GM21619 (cell line): ENCODE results near the gene YES1.
"Not testable (repeated sequence)": the region's sequence is repeated elsewhere in the genome, so short reads cannot be mapped to it uniquely, and the experiment has no call there.

Experiments
- ATAC-seq: cut with Tn5 transposase; IDR thresholded peaks from one replicate; pipeline ENCODE4 v1.9.1; 2021; ENCODE audit not compliant: unreplicated experiment

Gene YES1

GRCh38 chr18:785242-785641, 26.8 kb downstream of the YES1 start:
- no peak for ATAC-seq

GRCh38 chr18:784470-785172, 27.4 kb downstream of the YES1 start:
- no peak for ATAC-seq

GRCh38 chr18:778194-778927, 33.7 kb downstream of the YES1 start:
- ATAC-seq: no peak

GRCh38 chr18:777021-777420, 35.0 kb downstream of the YES1 start:
- ATAC-seq: no peak

- not testable (repeated sequence) for ATAC-seq
Measured at GRCh38 chr18:776044-776443, 36.0 kb downstream of the YES1 start.

GRCh38 chr18:774811-775210, 37.2 kb downstream of the YES1 start:
- ATAC-seq: no peak

GRCh38 chr18:773980-774624, 37.9 kb downstream of the YES1 start:
- ATAC-seq: no peak

GRCh38 chr18:770583-770961, 41.5 kb downstream of the YES1 start:
- ATAC-seq: no peak

GRCh38 chr18:767961-768360, 44.1 kb downstream of the YES1 start:
- ATAC-seq: no peak

- ATAC-seq: no peak
Measured at GRCh38 chr18:767084-767882, 44.8 kb downstream of the YES1 start.

- no peak for ATAC-seq
Measured at GRCh38 chr18:766550-766860, 45.5 kb downstream of the YES1 start.

GRCh38 chr18:765764-766549, 46.1 kb downstream of the YES1 start:
- ATAC-seq: no peak

- not testable (repeated sequence) for ATAC-seq
Measured at GRCh38 chr18:759864-760263, 52.2 kb downstream of the YES1 start.

- no peak for ATAC-seq
Measured at GRCh38 chr18:755506-755905, 56.5 kb downstream of the YES1 start.

- no peak for ATAC-seq
Measured at GRCh38 chr18:754656-755055, 57.4 kb downstream of the YES1 start.

- no peak for ATAC-seq
Measured at GRCh38 chr18:750456-750855, 61.6 kb downstream of the YES1 start.

GRCh38 chr18:744832-745597, 67.0 kb downstream of the YES1 start:
- no peak for ATAC-seq

GRCh38 chr18:741931-742512, 70.0 kb downstream of the YES1 start:
- ATAC-seq: peak; percentile 86

GRCh38 chr18:732371-732770, 79.7 kb downstream of the YES1 start:
- no peak for ATAC-seq

- ATAC-seq: no peak
Measured at GRCh38 chr18:731185-731584, 80.9 kb downstream of the YES1 start.
